GM21367 (cell line): ENCODE results near the gene DIP2A.
"Not testable (repeated sequence)": the region's sequence is repeated elsewhere in the genome, so short reads cannot be mapped to it uniquely, and the experiment has no call there.

Experiments used
- ATAC-seq: cut with Tn5 transposase; IDR thresholded peaks from one replicate; pipeline ENCODE4 v1.9.1; 2021; ENCODE audit not compliant: unreplicated experiment

Gene DIP2A

GRCh38 chr21:46424039-46424591, 34.6 kb upstream of the DIP2A start:
- no peak for ATAC-seq

- no peak for ATAC-seq
Observed at GRCh38 chr21:46424621-46425020, 34.1 kb upstream of the DIP2A start.

- ATAC-seq = no peak
Observed at GRCh38 chr21:46425041-46425440, 33.6 kb upstream of the DIP2A start.

- ATAC-seq = no peak
Observed at GRCh38 chr21:46425571-46425970, 33.1 kb upstream of the DIP2A start.

GRCh38 chr21:46426313-46427046, 32.2 kb upstream of the DIP2A start:
- no peak for ATAC-seq

GRCh38 chr21:46427516-46427915, 31.2 kb upstream of the DIP2A start:
- ATAC-seq = no peak

GRCh38 chr21:46428286-46428685, 30.4 kb upstream of the DIP2A start:
- ATAC-seq = no peak

- no peak for ATAC-seq
Observed at GRCh38 chr21:46428987-46429710, 29.5 kb upstream of the DIP2A start.

- ATAC-seq = no peak
Observed at GRCh38 chr21:46429754-46430681, 28.7 kb upstream of the DIP2A start.

- ATAC-seq = no peak
Observed at GRCh38 chr21:46431448-46431847, 27.2 kb upstream of the DIP2A start.

GRCh38 chr21:46431884-46432488, 26.7 kb upstream of the DIP2A start:
- ATAC-seq = no peak

GRCh38 chr21:46433116-46433515, 25.6 kb upstream of the DIP2A start:
- ATAC-seq = not testable (repeated sequence)

GRCh38 chr21:46434322-46434958, 24.3 kb upstream of the DIP2A start:
- ATAC-seq = no peak

- no peak for ATAC-seq
Observed at GRCh38 chr21:46435786-46436227, 22.9 kb upstream of the DIP2A start.

- ATAC-seq = no peak
Observed at GRCh38 chr21:46436621-46437020, 22.1 kb upstream of the DIP2A start.

- ATAC-seq = no peak
Observed at GRCh38 chr21:46437096-46437498, 21.6 kb upstream of the DIP2A start.

GRCh38 chr21:46437511-46437910, 21.2 kb upstream of the DIP2A start:
- ATAC-seq = no peak

GRCh38 chr21:46438241-46438640, 20.4 kb upstream of the DIP2A start:
- no peak for ATAC-seq

- no peak for ATAC-seq
Observed at GRCh38 chr21:46439906-46440305, 18.8 kb upstream of the DIP2A start.

GRCh38 chr21:46441331-46441730, 17.4 kb upstream of the DIP2A start:
- ATAC-seq = no peak
